Lower leg skin (tissue), 4 donors: ENCODE data around the gene EXOC7. TPM values are rescaled to one million over a fixed set of nuclear protein-coding genes. Genes with fewer than 3 reads are reported as not detected.

Experiments used
- DNase-seq, 2 donors: peaks; one replicate each; pipeline ENCODE4 v3.0.0-alpha.2; 2019; ENCODE audit warnings: low spot score in 2 of 2
- H3K4me3 ChIP-seq: fragments of 200-600 bp; sonication (generic); 2 replicates; pipeline ENCODE4 v1.5.1; 2017; ENCODE audit warnings: mild to moderate bottlenecking, low read depth; ENCODE audit not compliant: poor library complexity, severe bottlenecking
- CTCF ChIP-seq, 3 donors: fragments of 450-650 bp; IDR thresholded peaks; one replicate each; pipeline ENCODE4 v1.5.1; 2016; ENCODE audit warnings: antibody characterized with exemption in 3 of 3, mild to moderate bottlenecking in 3 of 3, moderate library complexity in 2 of 3
- POLR2A ChIP-seq, 2 donors: fragments of 450-650 bp; IDR thresholded peaks; one replicate each; pipeline ENCODE4 v1.6.1; 2016 to 2017; ENCODE audit warnings: antibody characterized with exemption in 2 of 2, mild to moderate bottlenecking in 1 of 2, moderate library complexity in 1 of 2
- WGBS, 2 donors: methylation state at CpG; one replicate each; pipeline ENCODE4 v1.1.5; 2018; 5-methylcytosine and 5-hydroxymethylcytosine counted together
- intact Hi-C: fragments of 100-400 bp; cut with DNase I; formaldehyde crosslinking; loops from one replicate; pipeline ENCODE4 v1.15.0; 2023; ENCODE audit warnings: low total_unique reads
- total RNA-seq, 4 donors: library from RNA; depleted of rRNA; stranded (reverse); fragments of >200 nt; gene quantifications; one replicate each; pipeline ENCODE4 v1.1.0, GENCODE V29; 2016

EXOC7 gene
- total RNA-seq, 4 donors from 2014 or later, result 52.5 to 78.4 (median 72.3) TPM

- intact Hi-C loops, result no loop called here
- 94 to 97% methylated on average over 9 of the region's 9 CpGs for WGBS, 2 donors
- TF ChIP-seq POLR2A (IDR thresholded peaks at IDR 0.05), result no peak
- TF ChIP-seq CTCF (IDR thresholded peaks at IDR 0.05), result no peak
- DNase-seq, result no peak
- no peak overlapping the region for H3K4me3 ChIP-seq
These were observed 17.2 kb downstream of the EXOC7 start for GRCh38 chr17:76086384-76086783.

- TF ChIP-seq POLR2A (IDR thresholded peaks at IDR 0.05), result no peak
- no peak for TF ChIP-seq CTCF (IDR thresholded peaks at IDR 0.05)
- 88 to 89% methylated on average over 13 of the region's 13 CpGs for WGBS, 2 donors
- DNase-seq, result no peak
These were observed 17.7 kb downstream of the EXOC7 start for GRCh38 chr17:76085731-76086366.

GRCh38 chr17:76085066-76085730 lies 18.4 kb downstream of the EXOC7 start:
- DNase-seq, result no peak
- no peak for TF ChIP-seq POLR2A (IDR thresholded peaks at IDR 0.05)
- no peak for TF ChIP-seq CTCF (IDR thresholded peaks at IDR 0.05)
- WGBS, 2 donors, result 77 to 79% methylated on average over 15 to 17 of the region's 17 CpGs
- intact Hi-C loops, result no loop called here
- H3K4me3 ChIP-seq, result no peak overlapping the region

More at GRCh38 chr17:76085731-76086366, 17.7 kb downstream of the EXOC7 start:
- intact Hi-C loops, result no loop called here
- no peak overlapping the region for H3K4me3 ChIP-seq

GRCh38 chr17:76083536-76084182 lies 19.9 kb downstream of the EXOC7 start:
- WGBS, 2 donors, result 82 to 83% methylated on average over 15 of the region's 15 CpGs
- TF ChIP-seq POLR2A (IDR thresholded peaks at IDR 0.05) (no peak), CTCF (IDR thresholded peaks at IDR 0.05) (no peak)
- DNase-seq, result no peak
- H3K4me3 ChIP-seq, result no peak overlapping the region
- intact Hi-C loops, result no loop called here

GRCh38 chr17:76082326-76083251 lies 21.0 kb downstream of the EXOC7 start:
- DNase-seq, result no peak
- 86 to 88% methylated on average over 17 to 20 of the region's 20 CpGs for WGBS, 2 donors
- H3K4me3 ChIP-seq, result no peak overlapping the region
- TF ChIP-seq CTCF (IDR thresholded peaks at IDR 0.05) (no peak), POLR2A (IDR thresholded peaks at IDR 0.05) (no peak)
- intact Hi-C loops, result no loop called here
